ENCODE data around the gene NCKIPSD. TPM values are rescaled to one million over a fixed set of nuclear protein-coding genes. Genes with fewer than 3 reads are reported as not detected.

NCKIPSD gene
- total RNA-seq, 6 experiments from 2014 or later = 20.5 to 27.3 (median 23.0) TPM

GRCh38 chr3:48697952-48698351 lies 12.2 kb upstream of the NCKIPSD start:
- DNase-seq = no peak
- Mint-ChIP-seq H3K4me3 (no peak overlapping the region), H3K27ac (no peak overlapping the region), H3K9me3 (no peaks in the 10 kb centered on the region), H3K27me3 (ENCODE audit: insufficient read depth) (peaks cover 4% of the 10 kb centered on the region; the same call in 1 of the 2 replicates), H3K36me3 (ENCODE audit: low read depth) (peaks cover 36% of the 10 kb centered on the region), H3K4me1 (ENCODE audit: low read depth) (peaks cover 58% of the 10 kb centered on the region)
- no peak for TF ChIP-seq CTCF (IDR thresholded peaks at IDR 0.05)

- TF ChIP-seq CTCF (IDR thresholded peaks at IDR 0.05) = no peak
- Mint-ChIP-seq H3K27ac (peak overlapping the region; percentile 59), H3K36me3 (ENCODE audit: low read depth) (peaks cover 32% of the 10 kb centered on the region), H3K9me3 (no peaks in the 10 kb centered on the region), H3K4me3 (0 out of 2 replicates have a peak overlapping the region, but pooled peaks have one; percentile 3), H3K4me1 (ENCODE audit: low read depth) (peaks cover 56% of the 10 kb centered on the region), H3K27me3 (ENCODE audit: insufficient read depth) (peaks cover 4% of the 10 kb centered on the region; the same call in 1 of the 2 replicates)
- DNase-seq = no peak
These were observed 10.9 kb upstream of the NCKIPSD start for GRCh38 chr3:48696601-48697000.

GRCh38 chr3:48696156-48696555 lies 10.4 kb upstream of the NCKIPSD start:
- Mint-ChIP-seq H3K9me3 (no peaks in the 10 kb centered on the region), H3K4me3 (0 out of 2 replicates have a peak overlapping the region, but pooled peaks have one; percentile 3), H3K27ac (peak overlapping the region; percentile 59), H3K27me3 (ENCODE audit: insufficient read depth) (peaks cover 4% of the 10 kb centered on the region; the same call in 1 of the 2 replicates), H3K36me3 (ENCODE audit: low read depth) (peaks cover 34% of the 10 kb centered on the region), H3K4me1 (ENCODE audit: low read depth) (peaks cover 56% of the 10 kb centered on the region)
- no peak for TF ChIP-seq CTCF (IDR thresholded peaks at IDR 0.05)
- DNase-seq = no peak

GRCh38 chr3:48695393-48695753 lies 9.7 kb upstream of the NCKIPSD start:
- peaks cover 53% of the 10 kb centered on the region for H3K4me1 Mint-ChIP-seq (ENCODE audit: low read depth)
- no peak for TF ChIP-seq CTCF (IDR thresholded peaks at IDR 0.05)
- H3K4me3 Mint-ChIP-seq = peak overlapping the region; percentile 86
- peak overlapping the region; percentile 97 for H3K27ac Mint-ChIP-seq
- peaks cover 4% of the 10 kb centered on the region; the same call in 1 of the 2 replicates for H3K27me3 Mint-ChIP-seq (ENCODE audit: insufficient read depth)
- H3K36me3 Mint-ChIP-seq (ENCODE audit: low read depth) = peaks cover 38% of the 10 kb centered on the region
- H3K9me3 Mint-ChIP-seq = no peaks in the 10 kb centered on the region
- no peak for DNase-seq

- Mint-ChIP-seq H3K27me3 (ENCODE audit: insufficient read depth) (peaks cover 4% of the 10 kb centered on the region; the same call in 1 of the 2 replicates), H3K4me3 (peak overlapping the region; percentile 86), H3K9me3 (no peaks in the 10 kb centered on the region), H3K27ac (peak overlapping the region; percentile 97), H3K36me3 (ENCODE audit: low read depth) (peaks cover 41% of the 10 kb centered on the region), H3K4me1 (ENCODE audit: low read depth) (peaks cover 48% of the 10 kb centered on the region)
- DNase-seq = peak; percentile 76
- TF ChIP-seq CTCF (IDR thresholded peaks at IDR 0.05) = peak; percentile 15; the same call in 1 of the 2 replicates
These were observed 9.1 kb upstream of the NCKIPSD start for GRCh38 chr3:48694610-48695392.

Measured in HFFc6 (cell line).